ENCODE results near the gene GRIA1. TPM values are rescaled to one million over a fixed set of nuclear protein-coding genes. Genes with fewer than 3 reads are reported as not detected.
A peak's percentile ranks its signal among the peaks of the same experiment; 100 is the strongest.

GRIA1 gene
- under 1 TPM; 0.10 to 0.57 (median 0.21) TPM for total RNA-seq (2021; fragmentation: NEBNext Ultra II Directional; extraction: Animal tissue kit (Norgen Biotek cat#: 25700))
- long read RNA-seq = 0 reads

- DNase-seq = no peak
- TF ChIP-seq CTCF (IDR thresholded peaks at IDR 0.05) = no peak
Measured at GRCh38 chr5:153490118-153491037, at the start of gene GRIA1. Gene GRIA1, plus strand, starts transcription at chr5:153490670.

GRCh38 chr5:153445875-153446579 lies 44.4 kb upstream of the GRIA1 start:
- peak overlapping the region; percentile 28; the same call in 1 of the 2 replicates for H3K4me3 Mint-ChIP-seq
- no peak overlapping the region for H3K27ac Mint-ChIP-seq
- H3K36me3 Mint-ChIP-seq (ENCODE audit: low read depth) = no peaks in the 10 kb centered on the region
- peaks cover 8% of the 10 kb centered on the region for H3K4me1 Mint-ChIP-seq (ENCODE audit: low read depth)
- no peak for TF ChIP-seq CTCF (IDR thresholded peaks at IDR 0.05)
- H3K9me3 Mint-ChIP-seq = no peaks in the 10 kb centered on the region
- H3K27me3 Mint-ChIP-seq (ENCODE audit: insufficient read depth) = no peaks in the 10 kb centered on the region; the same call in 1 of the 2 replicates
- DNase-seq = no peak

More at GRCh38 chr5:153490118-153491037, at the start of gene GRIA1:
- no peaks in the 10 kb centered on the region for H3K27me3 Mint-ChIP-seq (ENCODE audit: insufficient read depth)
- H3K36me3 Mint-ChIP-seq (ENCODE audit: low read depth) = no peaks in the 10 kb centered on the region
- peak within 1 kb of the TSS; percentile 8; the same call in 1 of the 2 replicates for H3K27ac Mint-ChIP-seq
- H3K9me3 Mint-ChIP-seq = no peaks in the 10 kb centered on the region
- H3K4me1 Mint-ChIP-seq (ENCODE audit: low read depth) = peaks cover 20% of the 10 kb centered on the region
- peak within 1 kb of the TSS; percentile 79 for H3K4me3 Mint-ChIP-seq

- peaks cover 8% of the 10 kb centered on the region for H3K4me1 Mint-ChIP-seq (ENCODE audit: low read depth)
- DNase-seq = no peak
- H3K27ac Mint-ChIP-seq = no peak overlapping the region
- no peak for TF ChIP-seq CTCF (IDR thresholded peaks at IDR 0.05)
- H3K4me3 Mint-ChIP-seq = no peak overlapping the region
- H3K36me3 Mint-ChIP-seq (ENCODE audit: low read depth) = no peaks in the 10 kb centered on the region
- H3K27me3 Mint-ChIP-seq (ENCODE audit: insufficient read depth) = peaks cover 2% of the 10 kb centered on the region
- H3K9me3 Mint-ChIP-seq = no peaks in the 10 kb centered on the region
Measured at GRCh38 chr5:153447534-153447933, 42.9 kb upstream of the GRIA1 start.

- Mint-ChIP-seq H3K4me3 (no peak overlapping the region), H3K9me3 (no peaks in the 10 kb centered on the region), H3K27me3 (ENCODE audit: insufficient read depth) (peaks cover 6% of the 10 kb centered on the region), H3K36me3 (ENCODE audit: low read depth) (no peaks in the 10 kb centered on the region), H3K27ac (no peak overlapping the region), H3K4me1 (ENCODE audit: low read depth) (peaks cover 8% of the 10 kb centered on the region)
- no peak for DNase-seq
- TF ChIP-seq CTCF (IDR thresholded peaks at IDR 0.05) = no peak
Measured at GRCh38 chr5:153456354-153456753, 34.1 kb upstream of the GRIA1 start.

GRCh38 chr5:153456993-153457392 lies 33.5 kb upstream of the GRIA1 start:
- Mint-ChIP-seq H3K27me3 (ENCODE audit: insufficient read depth) (peaks cover 6% of the 10 kb centered on the region), H3K4me1 (ENCODE audit: low read depth) (peaks cover 8% of the 10 kb centered on the region), H3K9me3 (no peaks in the 10 kb centered on the region), H3K4me3 (no peak overlapping the region), H3K27ac (no peak overlapping the region), H3K36me3 (ENCODE audit: low read depth) (no peaks in the 10 kb centered on the region)
- DNase-seq = no peak
- TF ChIP-seq CTCF (IDR thresholded peaks at IDR 0.05) = no peak
